ENCODE data around the gene MDM1.

GRCh38 chr12:68246350-68246749 lies 85.8 kb downstream of the MDM1 start:
- TF ChIP-seq CTCF (conservative IDR thresholded peaks at IDR 0.05; ENCODE audit: low read length) (no peak), EZH2phosphoT487 (IDR thresholded peaks at IDR 0.05; ENCODE audit: borderline replicate concordance) (no peak)
